AG09319 (cell line): ENCODE results near the gene C11orf54.

Experiments used
- DNase-seq: peaks from one replicate; pipeline ENCODE4 v3.0.0-alpha.2; 2010; ENCODE audit warnings: low read depth; ENCODE audit errors: extremely low read depth
- CTCF ChIP-seq: IDR thresholded peaks from 2 replicates; pipeline ENCODE4 v1.5.1; 2011; ENCODE audit warnings: low read depth, mild to moderate bottlenecking, inconsistent platforms, low read length, moderate library complexity

C11orf54 gene

GRCh38 chr11:93727985-93728791 lies 13.3 kb upstream of the C11orf54 start:
- TF ChIP-seq CTCF: no peak
- DNase-seq: no peak

DNA sequence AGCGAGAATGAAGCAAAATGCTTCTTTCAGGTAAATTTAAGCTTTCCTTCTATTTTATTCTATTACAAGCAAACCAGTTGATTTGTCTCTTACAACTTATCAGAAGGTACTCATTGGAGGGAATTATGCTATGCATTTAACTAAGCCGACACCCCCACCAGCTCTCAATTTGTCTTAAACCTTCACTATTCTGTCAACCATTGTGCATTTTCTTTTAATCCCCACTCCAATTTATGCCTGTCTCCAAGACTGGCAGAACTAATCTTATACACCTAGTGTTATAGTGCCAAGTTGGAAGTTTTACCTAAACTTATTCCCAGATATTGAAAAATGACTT lies 12.7 kb upstream of the C11orf54 start:
- DNase-seq: no peak
- no peak for TF ChIP-seq CTCF

GRCh38 chr11:93729129-93729616 lies 12.3 kb upstream of the C11orf54 start:
- no peak for DNase-seq
- no peak for TF ChIP-seq CTCF

DNA sequence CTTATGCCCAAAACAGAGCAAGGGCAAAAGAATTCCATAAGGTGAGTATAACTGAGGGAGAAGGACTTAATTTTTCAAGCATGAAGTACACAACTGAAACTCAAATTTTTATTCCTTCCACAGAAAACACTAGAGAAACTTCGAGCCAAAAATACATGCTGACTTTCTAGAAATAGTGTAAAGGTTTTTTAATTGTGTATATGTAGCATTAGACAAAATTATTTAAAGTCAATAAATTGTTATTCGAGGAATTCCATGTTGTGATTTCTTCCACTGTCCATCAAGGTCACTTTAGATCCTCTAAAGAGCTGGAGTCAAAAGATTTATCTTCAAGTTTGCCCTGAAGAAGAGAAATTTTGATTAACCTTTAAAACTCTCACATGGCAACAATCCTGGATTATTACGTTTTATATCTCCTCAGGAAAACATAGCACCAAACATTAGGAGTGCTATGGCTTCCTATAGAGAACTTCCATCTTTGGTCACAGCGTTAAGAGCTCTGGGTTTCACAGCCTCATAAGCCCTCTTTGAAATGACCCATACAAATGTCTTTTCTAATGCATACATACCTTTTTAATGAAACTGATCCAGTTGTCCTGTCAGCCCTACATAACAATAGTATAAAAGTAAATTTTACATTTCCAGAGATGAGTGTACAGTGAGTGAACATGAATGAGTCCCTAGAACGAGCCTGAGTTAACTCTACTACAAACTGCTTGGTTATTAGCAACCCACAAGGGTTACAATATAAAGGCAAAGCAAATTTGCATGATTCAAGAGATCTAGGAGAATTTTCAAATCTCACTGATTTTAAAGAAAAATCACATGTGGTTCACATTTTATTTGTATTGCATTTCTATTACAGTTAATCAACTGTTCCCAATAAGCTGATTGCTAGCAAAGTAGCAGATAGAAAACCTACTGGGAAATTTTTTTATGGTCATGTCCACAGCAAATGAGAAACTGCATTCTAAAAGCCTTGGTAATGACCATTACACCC lies 11.1 kb upstream of the C11orf54 start:
- TF ChIP-seq CTCF: no peak

DNA sequence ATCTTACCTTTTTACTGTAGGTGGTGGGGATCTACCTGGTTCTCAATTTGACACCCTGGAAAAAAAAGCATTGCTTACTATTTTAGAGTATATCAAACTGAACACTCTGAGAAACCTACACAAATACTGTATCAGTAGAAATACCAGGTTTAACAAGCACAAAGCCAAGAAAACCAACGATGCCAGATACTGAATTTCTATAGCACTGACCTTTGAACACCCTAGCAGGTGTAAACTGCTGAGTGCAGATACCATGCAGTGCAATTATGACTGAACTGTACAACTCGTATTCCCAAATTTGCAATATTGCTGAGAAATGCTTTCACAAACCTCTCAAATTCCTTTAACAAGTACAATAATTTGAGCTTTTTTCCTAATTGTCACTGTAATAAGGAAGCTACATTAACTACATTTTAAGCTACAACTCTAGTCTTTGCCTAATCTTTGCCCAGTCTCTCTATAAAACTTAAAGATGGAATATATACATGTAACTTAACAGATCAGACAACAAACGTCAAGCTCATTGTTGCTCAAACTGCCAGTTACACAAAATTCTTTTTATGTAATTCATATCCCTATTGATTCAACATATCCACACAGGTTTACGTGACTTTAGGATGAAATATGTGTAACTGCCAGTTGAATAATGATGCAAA lies 9.1 kb upstream of the C11orf54 start:
- no peak for DNase-seq
- TF ChIP-seq CTCF: no peak

More for the DNA sequence above, 11.1 kb upstream of the C11orf54 start:
- DNase-seq: no peak

- no peak for DNase-seq
- TF ChIP-seq CTCF: no peak
These were observed 8.0 kb upstream of the C11orf54 start for GRCh38 chr11:93733474-93733873.
